HL-60 (cell line): ENCODE measurements around the gene KHNYN.

ENCODE experiments used
- DNase-seq, 2 experiments: peaks; one replicate each; pipeline ENCODE4 v3.0.0-alpha.2; 2010 to 2020; ENCODE audit warnings: low read depth in 1 of 2, low spot score in 1 of 2
- H3K27ac ChIP-seq: fragments of 250-450 bp; sonication (Bioruptor Pico); replicated peaks from 2 replicates; pipeline ENCODE4 v1.5.1; 2020; ENCODE audit warnings: mild to moderate bottlenecking, moderate library complexity
- H3K27me3 ChIP-seq: fragments of 250-450 bp; sonication (Bioruptor Pico); 2 replicates; pipeline ENCODE4 v1.5.1; 2021; ENCODE audit warnings: mild to moderate bottlenecking, moderate library complexity; ENCODE audit not compliant: insufficient read depth, poor library complexity, severe bottlenecking
- H3K4me3 ChIP-seq: replicated peaks from 2 replicates; pipeline ENCODE4 v1.5.1; 2011; ENCODE audit warnings: mild to moderate bottlenecking, control low read depth, low read length; ENCODE audit not compliant: insufficient read depth
- GABPA ChIP-seq: IDR thresholded peaks from 2 replicates; pipeline ENCODE4 v1.6.1; 2012; ENCODE audit warnings: low read depth
- POLR2AphosphoS5 ChIP-seq: IDR thresholded peaks from 2 replicates; pipeline ENCODE4 v1.6.1; 2012; ENCODE audit warnings: low read depth
- REST ChIP-seq: IDR thresholded peaks from 2 replicates; pipeline ENCODE4 v1.6.1; 2012; ENCODE audit warnings: low read depth; ENCODE audit not compliant: insufficient replicate concordance
- SPI1 ChIP-seq: IDR thresholded peaks from 2 replicates; pipeline ENCODE4 v1.6.1; 2012; ENCODE audit warnings: low read depth, mild to moderate bottlenecking, borderline replicate concordance
- TF ChIP-seq, protein P1 (sequence below): IDR thresholded peaks from one replicate; pipeline ENCODE4 v1.5.1; 2011; ENCODE audit warnings: low read length, control low read depth, inconsistent platforms; ENCODE audit not compliant: insufficient read depth

The KHNYN gene

GRCh38 chr14:24426150-24426911, 3.4 kb upstream of the KHNYN start:
- H3K27me3 ChIP-seq, result no peaks in the 10 kb centered on the region
- no peak overlapping the region for H3K4me3 ChIP-seq
- H3K27ac ChIP-seq, result no peak overlapping the region
- TF ChIP-seq, protein P1, sequence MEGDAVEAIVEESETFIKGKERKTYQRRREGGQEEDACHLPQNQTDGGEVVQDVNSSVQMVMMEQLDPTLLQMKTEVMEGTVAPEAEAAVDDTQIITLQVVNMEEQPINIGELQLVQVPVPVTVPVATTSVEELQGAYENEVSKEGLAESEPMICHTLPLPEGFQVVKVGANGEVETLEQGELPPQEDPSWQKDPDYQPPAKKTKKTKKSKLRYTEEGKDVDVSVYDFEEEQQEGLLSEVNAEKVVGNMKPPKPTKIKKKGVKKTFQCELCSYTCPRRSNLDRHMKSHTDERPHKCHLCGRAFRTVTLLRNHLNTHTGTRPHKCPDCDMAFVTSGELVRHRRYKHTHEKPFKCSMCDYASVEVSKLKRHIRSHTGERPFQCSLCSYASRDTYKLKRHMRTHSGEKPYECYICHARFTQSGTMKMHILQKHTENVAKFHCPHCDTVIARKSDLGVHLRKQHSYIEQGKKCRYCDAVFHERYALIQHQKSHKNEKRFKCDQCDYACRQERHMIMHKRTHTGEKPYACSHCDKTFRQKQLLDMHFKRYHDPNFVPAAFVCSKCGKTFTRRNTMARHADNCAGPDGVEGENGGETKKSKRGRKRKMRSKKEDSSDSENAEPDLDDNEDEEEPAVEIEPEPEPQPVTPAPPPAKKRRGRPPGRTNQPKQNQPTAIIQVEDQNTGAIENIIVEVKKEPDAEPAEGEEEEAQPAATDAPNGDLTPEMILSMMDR, result no peak
- TF ChIP-seq SPI1, result no peak
- no peak for TF ChIP-seq GABPA
- DNase-seq, result no peak

DNA sequence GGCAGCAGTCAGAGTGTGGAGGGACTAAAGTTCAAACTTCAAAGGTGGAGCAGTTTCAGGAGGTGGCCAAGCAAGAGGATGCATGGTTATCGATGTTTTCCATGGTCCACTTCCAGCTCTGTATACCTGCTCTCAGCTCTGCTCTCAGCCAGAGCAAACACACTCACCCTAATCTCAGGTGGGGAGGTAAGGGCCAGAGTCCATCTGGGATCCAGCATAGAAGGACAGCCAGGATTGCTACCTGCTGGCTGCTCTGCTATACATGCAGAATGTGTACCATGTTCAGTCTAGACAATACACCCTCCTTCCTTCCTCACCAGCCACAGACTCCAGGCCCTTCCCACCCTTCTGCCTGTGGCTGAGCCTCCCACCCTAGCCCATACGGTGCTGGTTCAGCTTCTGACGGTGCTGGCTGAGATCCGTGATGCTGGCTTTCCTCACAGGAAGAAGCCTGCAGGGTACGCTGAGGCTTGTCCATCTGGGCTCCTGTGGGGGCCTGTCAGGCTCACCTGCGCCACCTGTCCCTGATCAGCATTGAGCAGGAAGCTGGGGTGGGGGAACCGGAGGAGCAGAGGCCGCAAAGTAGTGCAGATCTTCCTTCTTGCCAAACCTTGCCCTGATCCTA, 2.7 kb upstream of the KHNYN start:
- TF ChIP-seq GABPA (no peak), POLR2AphosphoS5 (no peak), SPI1 (no peak), REST (no peak)
- TF ChIP-seq, protein P1, result no peak
- no peak overlapping the region for H3K27ac ChIP-seq
- no peak for DNase-seq
- no peaks in the 10 kb centered on the region for H3K27me3 ChIP-seq
- H3K4me3 ChIP-seq, result no peak overlapping the region

GRCh38 chr14:24427537-24428508, 1.9 kb upstream of the KHNYN start:
- no peak for DNase-seq
- Histone ChIP-seq H3K27me3 (no peaks in the 10 kb centered on the region), H3K27ac (no peak overlapping the region), H3K4me3 (no peak overlapping the region)
- no peak for TF ChIP-seq SPI1
- TF ChIP-seq REST, result no peak
- no peak for TF ChIP-seq GABPA
- no peak for TF ChIP-seq POLR2AphosphoS5
- TF ChIP-seq, protein P1, result no peak
